Neuron (in vitro differentiated cells): ENCODE measurements around the gene MICAL2.

Experiments used
- H2AFZ ChIP-seq: one replicate; pipeline ENCODE4 v1.6.1; 2013; ENCODE audit warnings: low read depth, mild to moderate bottlenecking, inconsistent platforms, low read length, moderate library complexity
- H3K27me3 ChIP-seq: one replicate; pipeline ENCODE4 v1.6.1; 2013; ENCODE audit warnings: low read length; ENCODE audit not compliant: insufficient read depth
- H3K36me3 ChIP-seq: one replicate; pipeline ENCODE4 v1.6.1; 2013; ENCODE audit warnings: low read length; ENCODE audit not compliant: insufficient read depth
- H3K4me1 ChIP-seq: one replicate; pipeline ENCODE4 v1.6.1; 2013; ENCODE audit warnings: low read length; ENCODE audit not compliant: insufficient read depth
- H3K4me3 ChIP-seq: 2 replicates; pipeline ENCODE4 v1.5.1; 2013; ENCODE audit warnings: mild to moderate bottlenecking, low read length, moderate library complexity
- H3K9me3 ChIP-seq: one replicate; pipeline ENCODE4 v1.6.1; 2013; ENCODE audit warnings: low read length

Gene MICAL2

GRCh38 chr11:12246147-12246546 lies 135.8 kb downstream of the MICAL2 start:
- no peaks in the 10 kb centered on the region for H3K4me1 ChIP-seq

GRCh38 chr11:12246989-12247388 lies 136.6 kb downstream of the MICAL2 start:
- H3K36me3 ChIP-seq = no peaks in the 10 kb centered on the region

More at GRCh38 chr11:12246147-12246546, 135.8 kb downstream of the MICAL2 start:
- no peaks in the 10 kb centered on the region for H3K27me3 ChIP-seq
- no peaks in the 10 kb centered on the region for H3K36me3 ChIP-seq
- no peak overlapping the region for H3K4me3 ChIP-seq
- no peak overlapping the region for H2AFZ ChIP-seq
- H3K9me3 ChIP-seq = no peaks in the 10 kb centered on the region

DNA sequence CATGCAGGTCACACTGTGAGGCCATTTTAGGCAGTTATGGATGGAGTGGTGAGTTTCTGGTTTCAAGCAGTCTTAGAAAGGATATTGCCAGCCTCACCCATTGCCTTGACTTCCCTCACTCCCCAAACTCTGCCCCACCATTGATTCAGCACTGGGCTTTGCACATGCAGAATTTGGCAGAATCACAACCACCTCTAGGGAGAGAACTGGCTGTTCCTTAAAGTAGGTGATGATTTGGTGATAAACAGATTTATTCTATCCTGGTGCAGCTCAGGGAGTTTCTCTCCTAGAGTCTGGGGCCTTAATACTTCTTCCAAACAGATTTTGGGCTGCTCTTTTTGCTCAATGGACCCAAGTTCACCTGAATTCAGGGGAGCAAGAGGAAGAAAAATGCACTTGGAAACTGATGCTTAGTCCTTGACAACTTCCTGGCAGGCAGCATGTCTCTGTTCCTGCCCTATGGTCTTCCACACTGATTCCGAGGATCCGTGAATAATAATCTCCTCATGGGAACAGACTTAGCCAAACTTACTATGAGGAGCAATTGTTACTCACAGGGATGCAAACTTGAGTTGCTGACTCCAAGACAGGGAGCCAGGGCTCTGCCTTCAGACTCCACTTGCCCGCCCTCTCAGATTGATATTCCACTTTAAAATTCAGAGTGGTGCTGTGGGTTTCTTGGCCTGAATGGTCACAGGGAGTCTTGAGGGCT lies 137.3 kb downstream of the MICAL2 start:
- no peaks in the 10 kb centered on the region for H3K27me3 ChIP-seq
- no peak overlapping the region for H3K4me3 ChIP-seq

More at GRCh38 chr11:12246989-12247388, 136.6 kb downstream of the MICAL2 start:
- Histone ChIP-seq H3K4me1 (peaks cover 2% of the 10 kb centered on the region), H3K4me3 (no peak overlapping the region), H2AFZ (no peak overlapping the region), H3K9me3 (no peaks in the 10 kb centered on the region), H3K27me3 (no peaks in the 10 kb centered on the region)

GRCh38 chr11:12248330-12248729 lies 137.9 kb downstream of the MICAL2 start:
- H2AFZ ChIP-seq = no peak overlapping the region
- no peaks in the 10 kb centered on the region for H3K27me3 ChIP-seq
- peaks cover 3% of the 10 kb centered on the region for H3K4me1 ChIP-seq
- no peak overlapping the region for H3K4me3 ChIP-seq
- no peaks in the 10 kb centered on the region for H3K36me3 ChIP-seq
- H3K9me3 ChIP-seq = no peaks in the 10 kb centered on the region

More for the DNA sequence above, 137.3 kb downstream of the MICAL2 start:
- no peak overlapping the region for H2AFZ ChIP-seq
- no peaks in the 10 kb centered on the region for H3K36me3 ChIP-seq
- no peaks in the 10 kb centered on the region for H3K9me3 ChIP-seq
- peaks cover 3% of the 10 kb centered on the region for H3K4me1 ChIP-seq

DNA sequence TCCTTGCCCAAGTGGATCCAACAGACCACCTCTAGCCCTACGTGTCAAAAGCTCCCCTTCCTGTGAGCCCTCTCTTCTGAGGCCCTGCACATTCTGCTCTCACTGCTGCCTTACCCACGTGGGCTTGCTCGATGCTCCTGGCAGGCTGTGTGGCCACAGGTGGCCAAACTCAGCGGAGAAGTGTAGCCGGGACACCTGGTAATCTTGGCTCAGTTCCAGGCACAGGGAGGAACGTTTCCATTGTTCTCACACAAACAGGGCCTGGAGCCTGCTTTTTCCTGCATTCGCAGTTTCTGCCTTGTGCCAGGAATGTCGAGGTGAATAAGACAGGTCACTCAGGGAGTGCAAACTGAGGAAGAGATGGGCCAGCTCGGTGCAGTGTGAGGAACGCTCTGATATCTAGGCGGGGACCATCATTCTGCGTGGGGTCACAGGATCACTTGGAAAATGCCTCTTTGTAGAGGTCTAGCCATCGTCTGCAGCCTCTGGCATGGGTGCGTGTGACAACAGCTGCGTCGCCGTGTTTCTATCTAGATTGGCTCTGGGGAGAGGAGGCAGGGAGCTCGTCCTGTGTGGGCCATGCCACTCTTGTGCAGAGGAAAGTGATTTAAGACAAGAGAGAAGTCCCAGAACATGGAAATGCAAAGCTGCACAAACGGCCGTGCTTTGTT lies 139.3 kb downstream of the MICAL2 start:
- H3K27me3 ChIP-seq = no peaks in the 10 kb centered on the region
- H3K4me3 ChIP-seq = no peak overlapping the region
- no peak overlapping the region for H2AFZ ChIP-seq
- H3K4me1 ChIP-seq = peaks cover 3% of the 10 kb centered on the region
- no peaks in the 10 kb centered on the region for H3K36me3 ChIP-seq
- no peaks in the 10 kb centered on the region for H3K9me3 ChIP-seq

GRCh38 chr11:12251666-12252560 lies 141.5 kb downstream of the MICAL2 start:
- no peaks in the 10 kb centered on the region for H3K9me3 ChIP-seq
- H3K4me3 ChIP-seq = no peak overlapping the region
- H3K27me3 ChIP-seq = no peaks in the 10 kb centered on the region
- H3K4me1 ChIP-seq = peaks cover 3% of the 10 kb centered on the region
- no peak overlapping the region for H2AFZ ChIP-seq
- no peaks in the 10 kb centered on the region for H3K36me3 ChIP-seq

DNA sequence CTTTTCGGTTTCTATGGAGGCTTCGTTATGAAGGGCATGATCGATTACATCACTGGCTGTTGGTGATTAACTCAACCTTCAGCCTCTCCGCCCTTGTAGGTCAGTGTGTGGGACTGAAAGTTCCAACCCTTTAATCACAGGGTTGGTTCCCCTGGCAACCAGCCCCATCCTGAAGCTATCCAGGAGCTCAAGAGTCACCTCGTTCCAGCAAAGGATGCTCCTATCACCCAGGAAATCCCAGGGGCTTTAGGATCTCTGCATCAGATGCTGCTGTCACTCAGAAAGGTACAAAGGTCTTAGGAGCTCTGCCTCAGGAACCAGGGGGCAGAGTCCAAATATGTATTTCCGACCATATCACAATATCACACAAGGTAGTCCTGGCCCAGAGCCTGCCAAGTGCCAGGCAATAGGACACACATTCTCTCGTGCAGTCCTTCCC lies 143.5 kb downstream of the MICAL2 start:
- H3K4me1 ChIP-seq = peaks cover 3% of the 10 kb centered on the region
- no peaks in the 10 kb centered on the region for H3K27me3 ChIP-seq
- no peak overlapping the region for H2AFZ ChIP-seq
- H3K36me3 ChIP-seq = no peaks in the 10 kb centered on the region
- H3K9me3 ChIP-seq = no peaks in the 10 kb centered on the region
- H3K4me3 ChIP-seq = no peak overlapping the region

DNA sequence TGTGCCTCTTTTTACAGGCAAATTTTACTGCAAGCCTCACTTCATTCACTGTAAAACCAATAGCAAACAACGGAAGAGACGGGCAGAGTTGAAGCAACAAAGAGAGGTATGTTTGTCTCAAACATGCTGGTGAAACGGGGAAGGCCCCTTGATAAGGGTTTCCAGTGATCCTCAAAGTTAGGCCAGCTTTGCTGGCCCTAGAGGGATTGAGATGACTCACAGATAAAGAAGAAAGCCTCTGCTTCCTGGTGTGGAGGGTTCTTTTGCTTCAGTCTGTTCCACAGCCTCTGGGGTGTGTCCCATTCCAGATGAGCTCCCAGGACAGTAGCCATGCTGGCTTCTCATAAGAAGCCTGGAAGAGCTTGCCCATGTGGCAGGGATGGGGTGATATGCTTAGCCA lies 148.1 kb downstream of the MICAL2 start:
- Histone ChIP-seq H3K9me3 (no peaks in the 10 kb centered on the region), H2AFZ (no peak overlapping the region), H3K36me3 (no peaks in the 10 kb centered on the region), H3K4me1 (no peaks in the 10 kb centered on the region), H3K27me3 (no peaks in the 10 kb centered on the region), H3K4me3 (no peak overlapping the region)

DNA sequence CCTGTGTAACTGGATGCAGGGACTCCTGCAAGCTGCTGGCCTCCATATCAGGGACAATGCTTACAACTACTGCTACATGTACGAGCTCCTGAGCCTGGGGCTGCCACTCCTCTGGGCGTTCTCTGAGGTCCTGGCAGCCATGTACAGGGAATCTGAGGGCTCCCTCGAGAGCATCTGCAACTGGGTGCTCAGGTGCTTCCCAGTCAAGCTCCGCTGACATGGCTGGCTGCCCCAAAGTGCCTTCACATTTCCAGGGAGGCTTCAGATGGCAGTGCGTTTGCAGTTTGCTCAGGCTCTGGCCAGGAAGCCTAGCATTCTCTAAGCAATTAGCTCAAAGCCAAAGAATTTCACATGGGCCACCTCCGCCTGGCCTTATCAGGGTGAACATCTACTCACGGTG lies 149.6 kb downstream of the MICAL2 start:
- H3K36me3 ChIP-seq = no peaks in the 10 kb centered on the region
- no peak overlapping the region for H3K4me3 ChIP-seq
- no peaks in the 10 kb centered on the region for H3K4me1 ChIP-seq
- H2AFZ ChIP-seq = no peak overlapping the region
- no peaks in the 10 kb centered on the region for H3K9me3 ChIP-seq
- H3K27me3 ChIP-seq = no peaks in the 10 kb centered on the region

DNA sequence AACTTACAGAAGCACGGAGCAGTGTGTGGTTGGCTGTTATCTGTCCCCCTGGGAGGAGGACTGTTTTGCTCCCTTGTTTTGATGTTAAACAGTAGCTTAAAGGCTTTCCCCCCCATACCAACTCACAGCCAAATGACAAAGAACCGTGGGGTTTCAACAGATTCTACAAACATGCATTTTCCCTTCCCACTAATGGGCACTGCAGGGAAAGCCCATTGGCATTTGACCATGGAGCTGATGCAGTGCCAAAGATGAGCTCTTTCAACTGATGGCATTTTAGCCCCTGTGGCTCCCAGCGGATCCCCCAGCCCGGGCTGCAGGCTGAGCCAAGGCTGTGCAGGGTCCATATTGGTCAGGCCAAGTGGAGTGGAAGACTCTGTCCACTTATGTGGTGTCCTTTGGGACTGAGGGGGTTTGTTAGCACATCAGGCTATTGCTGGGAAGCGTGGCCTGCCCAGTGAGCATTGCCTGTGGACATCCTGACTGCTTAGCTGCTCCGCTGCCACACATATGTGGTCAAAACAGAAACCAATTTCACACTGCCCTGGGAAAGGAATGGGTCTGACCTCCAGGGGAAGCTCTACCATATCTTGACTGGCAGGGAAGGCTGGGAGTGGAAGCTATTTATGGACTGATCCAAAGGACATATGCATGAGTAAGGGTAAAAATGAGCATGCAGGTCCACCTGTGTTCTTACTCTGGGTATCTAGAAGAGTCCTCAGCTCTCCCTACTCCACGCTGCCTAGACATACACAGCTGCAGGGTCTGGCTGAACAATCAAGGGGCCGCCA lies 150.5 kb downstream of the MICAL2 start:
- Histone ChIP-seq H2AFZ (no peak overlapping the region), H3K9me3 (no peaks in the 10 kb centered on the region), H3K4me1 (no peaks in the 10 kb centered on the region), H3K27me3 (no peaks in the 10 kb centered on the region), H3K4me3 (no peak overlapping the region), H3K36me3 (no peaks in the 10 kb centered on the region)

GRCh38 chr11:12261551-12261950 lies 151.2 kb downstream of the MICAL2 start:
- H3K9me3 ChIP-seq = no peaks in the 10 kb centered on the region
- no peak overlapping the region for H2AFZ ChIP-seq
- no peak overlapping the region for H3K4me3 ChIP-seq
- no peaks in the 10 kb centered on the region for H3K36me3 ChIP-seq
- no peaks in the 10 kb centered on the region for H3K27me3 ChIP-seq
- H3K4me1 ChIP-seq = no peaks in the 10 kb centered on the region

DNA sequence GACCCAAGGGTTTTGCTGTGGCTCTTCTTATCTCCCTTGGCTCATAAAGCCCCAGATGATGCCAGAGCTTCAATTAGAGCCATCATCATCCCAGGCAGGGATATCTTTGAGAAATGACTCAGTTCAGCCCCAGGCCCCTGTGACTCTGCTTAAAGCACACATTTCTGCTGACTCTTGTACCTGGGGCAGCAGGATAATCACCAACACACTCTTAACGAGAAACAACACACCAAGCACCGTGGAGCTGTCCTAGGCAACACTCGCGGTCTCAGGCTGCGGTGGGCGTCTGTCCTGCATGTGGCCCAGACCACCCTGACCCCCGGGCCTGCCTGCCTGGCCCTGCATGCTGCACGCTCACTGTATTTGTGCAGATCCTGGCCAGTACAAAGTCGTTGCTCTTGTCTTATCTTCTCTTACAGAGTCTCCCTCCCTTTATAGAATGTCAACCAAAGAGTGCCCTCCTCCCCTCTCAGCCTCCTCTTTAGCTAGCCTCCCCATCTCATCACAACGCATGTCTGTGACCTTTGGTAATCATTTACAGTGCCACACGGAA lies 152.8 kb downstream of the MICAL2 start:
- H3K9me3 ChIP-seq = no peaks in the 10 kb centered on the region
- no peak overlapping the region for H3K4me3 ChIP-seq
- no peaks in the 10 kb centered on the region for H3K27me3 ChIP-seq
- H3K36me3 ChIP-seq = no peaks in the 10 kb centered on the region
- H2AFZ ChIP-seq = no peak overlapping the region
- no peaks in the 10 kb centered on the region for H3K4me1 ChIP-seq
